Right ventricle myocardium superior (tissue), 1 donor: ENCODE results near the gene ELSPBP1. TPM values are rescaled to one million over a fixed set of nuclear protein-coding genes. Genes with fewer than 3 reads are reported as not detected.
"Not testable (repeated sequence)": the region's sequence is repeated elsewhere in the genome, so short reads cannot be mapped to it uniquely, and the experiment has no call there.

ENCODE experiments used
- ATAC-seq: fragments of 200-7000 bp; cut with Tn5 transposase; one replicate; pipeline ENCODE4 v1.9.1; 2020; ENCODE audit warnings: mild to moderate bottlenecking; ENCODE audit not compliant: poor library complexity
- DNase-seq: peaks from one replicate; pipeline ENCODE4 v3.0.0-alpha.2; 2020
- intact Hi-C: fragments of 100-400 bp; cut with DNase I; formaldehyde crosslinking; loops from one replicate; pipeline ENCODE4 v1.11.2; 2022
- long read RNA-seq: library from polyadenylated mRNA; unstranded; transcript quantifications from one replicate; pipeline ENCODE4 v2.0.0, GENCODE V29; 2021
- total RNA-seq: library from RNA; stranded (reverse); fragmentation: NEBNext Ultra II Directional; extraction: Animal tissue kit (Norgen Biotek cat#: 25700); gene quantifications from one replicate; pipeline ENCODE4 v1.2.1, GENCODE V29; 2021
- donor health status: DM: no; HTN: yes; CAD: no; lungs with severe emphysema.

The ELSPBP1 gene
- not detected for total RNA-seq
- long read RNA-seq, result 0 reads

- DNase-seq, result no peak
- ATAC-seq, result no peak
- intact Hi-C loops, result no loop called here
Observed at GRCh38 chr19:47994209-47994802, at the start of gene ELSPBP1. Gene ELSPBP1, plus strand, starts transcription at chr19:47994632. Its CDS starts 14,036 bp downstream, at chr19:48008668.

- intact Hi-C loops, DNase-seq, ATAC-seq: not testable (repeated sequence)
Observed at GRCh38 chr19:47949852-47950521, 44.4 kb upstream of the ELSPBP1 start.

- DNase-seq, intact Hi-C loops, ATAC-seq: not testable (repeated sequence)
Observed at GRCh38 chr19:47952132-47952531, 42.3 kb upstream of the ELSPBP1 start.

- intact Hi-C loops, ATAC-seq, DNase-seq: not testable (repeated sequence)
Observed at GRCh38 chr19:47955936-47956335, 38.5 kb upstream of the ELSPBP1 start.

GRCh38 chr19:47973529-47973928 is 20.9 kb upstream of the ELSPBP1 start:
- DNase-seq, result no peak
- ATAC-seq, result no peak
- intact Hi-C loops, result no loop called here

- intact Hi-C loops, result no loop called here
Observed at GRCh38 chr19:47991191-47991808, 3.1 kb upstream of the ELSPBP1 start.

GRCh38 chr19:47992070-47992469 is 2.4 kb upstream of the ELSPBP1 start, which contains the start of gene BSPH1:
Gene BSPH1, minus strand, starts transcription at chr19:47992170. Its CDS starts 89 bp downstream, at chr19:47992081.
- intact Hi-C loops, result no loop called here
- no peak for ATAC-seq
- no peak for DNase-seq

More at GRCh38 chr19:47991191-47991808, 3.1 kb upstream of the ELSPBP1 start:
- ATAC-seq (no peak), DNase-seq (no peak)

- no peak for ATAC-seq
- intact Hi-C loops, result no loop called here
Observed at GRCh38 chr19:47996230-47996727, 1.8 kb downstream of the ELSPBP1 start.

GRCh38 chr19:47998800-47999199 is 4.4 kb downstream of the ELSPBP1 start:
- ATAC-seq (no peak), DNase-seq (no peak)
- intact Hi-C loops, result no loop called here

More at GRCh38 chr19:47996230-47996727, 1.8 kb downstream of the ELSPBP1 start:
- DNase-seq, result no peak

- DNase-seq, result no peak
- intact Hi-C loops, result no loop called here
- no peak for ATAC-seq
Observed at GRCh38 chr19:48000846-48001245, 6.4 kb downstream of the ELSPBP1 start.

GRCh38 chr19:48004236-48004635 is 9.8 kb downstream of the ELSPBP1 start:
- no peak for ATAC-seq

GRCh38 chr19:48006762-48007161 is 12.3 kb downstream of the ELSPBP1 start:
- ATAC-seq (no peak), DNase-seq (no peak)
- intact Hi-C loops, result no loop called here

More at GRCh38 chr19:48004236-48004635, 9.8 kb downstream of the ELSPBP1 start:
- intact Hi-C loops, result no loop called here
- DNase-seq, result no peak

- ATAC-seq, result no peak
- intact Hi-C loops, result no loop called here
- DNase-seq, result no peak
Observed at GRCh38 chr19:48010932-48011758, 16.7 kb downstream of the ELSPBP1 start.

GRCh38 chr19:48020686-48021085 is 26.3 kb downstream of the ELSPBP1 start:
- no peak for DNase-seq
- ATAC-seq, result no peak
- intact Hi-C loops, result no loop called here

- no peak for ATAC-seq
- DNase-seq, result no peak
- intact Hi-C loops, result no loop called here
Observed at GRCh38 chr19:48023011-48023410, 28.6 kb downstream of the ELSPBP1 start.

GRCh38 chr19:48023518-48023917 is 29.1 kb downstream of the ELSPBP1 start:
- DNase-seq (no peak), ATAC-seq (no peak)
- intact Hi-C loops, result no loop called here

- intact Hi-C loops, result no loop called here
- ATAC-seq (no peak), DNase-seq (no peak)
Observed at GRCh38 chr19:48025480-48025879, 31.0 kb downstream of the ELSPBP1 start.

- no peak for ATAC-seq
- intact Hi-C loops, result no loop called here
- DNase-seq, result no peak
Observed at GRCh38 chr19:48029431-48029830, 35.0 kb downstream of the ELSPBP1 start.

- intact Hi-C loops, result no loop called here
- ATAC-seq (no peak), DNase-seq (no peak)
Observed at GRCh38 chr19:48030073-48030472, 35.6 kb downstream of the ELSPBP1 start.
